HepG2 (cell line): ENCODE results near the gene MYD88. TPM values are rescaled to one million over a fixed set of nuclear protein-coding genes. Genes with fewer than 3 reads are reported as not detected.

Experiments used
- ATAC-seq: fragments of 200-7000 bp; cut with Tn5 transposase; 3 replicates; pipeline ENCODE4 v1.9.1; 2020; ENCODE audit warnings: mild to moderate bottlenecking, moderate library complexity
- BruUV-seq: library from RNA; stranded (reverse); fragments of 400-500 nt; replicated peaks from 2 replicates; lab custom pipeline; 2021; lab: Mats Ljungman, UMichigan
- CTCF ChIA-PET: fragments of 300-600 bp; formaldehyde crosslinking; extraction: SDS; loops from one replicate; lab custom pipeline; 2021; ENCODE audit warnings: low total read pairs, inconsistent platforms, low intra/inter-chr PET ratio; lab: Yijun Ruan, JAX
- POLR2A ChIA-PET: fragments of 350-600 bp; sonication (Branson Sonifier 250); formaldehyde crosslinking; loops from one replicate; lab custom pipeline; 2020; ENCODE audit warnings: antibody characterized with exemption, inconsistent platforms; lab: Yijun Ruan, JAX
- DNase-seq: peaks from one replicate; pipeline ENCODE4 v3.0.0-alpha.2; 2015; ENCODE audit warnings: low spot score
- FAIRE-seq: peaks from 3 replicates; lab custom pipeline; 2011; peaks lifted over from hg19 to GRCh38; lab: Jason Lieb, UNC
- H2AFZ ChIP-seq: one replicate; pipeline ENCODE4 v1.6.1; 2011; ENCODE audit warnings: low read length, inconsistent platforms
- H3K27ac ChIP-seq: fragments of 300-600 bp; 3 replicates; pipeline ENCODE4 v1.8.0; 2011; ENCODE audit warnings: mixed run types, mild to moderate bottlenecking, mixed read lengths, low read length, inconsistent platforms; ENCODE audit not compliant: insufficient read depth; ENCODE audit errors: extremely low read length
- H3K27me3 ChIP-seq, 2 experiments: fragments of 200-600 bp in 1 of 2; 2 replicates in 1 of 2; 3 replicates in 1 of 2; pipeline versions ENCODE4 v1.6.0 to v1.8.0; 2011; ENCODE audit warnings: low read length in 2 of 2, mild to moderate bottlenecking in 2 of 2, moderate library complexity in 2 of 2, inconsistent platforms in 1 of 2; ENCODE audit not compliant: insufficient read depth in 2 of 2, control insufficient read depth in 1 of 2
- H3K36me3 ChIP-seq, 2 experiments: fragments of 200-600 bp in 1 of 2; replicated peaks in 1 of 2; 2 replicates in 1 of 2; 3 replicates in 1 of 2; pipeline versions ENCODE4 v1.5.1 to v1.8.0; 2011; ENCODE audit warnings: low read length in 2 of 2, inconsistent platforms in 1 of 2; ENCODE audit not compliant: insufficient read depth in 2 of 2, control insufficient read depth in 1 of 2
- H3K4me1 ChIP-seq: 2 replicates; pipeline ENCODE4 v1.5.1; 2012; ENCODE audit warnings: low read length, inconsistent platforms; ENCODE audit not compliant: insufficient read depth
- H3K4me2 ChIP-seq: 2 replicates; pipeline ENCODE4 v1.6.0; 2011; ENCODE audit warnings: low read depth, low read length, inconsistent platforms
- H3K4me3 ChIP-seq, 3 experiments: fragments of 200-600 bp in 1 of 3; sonication (generic), shearing (Covaris generic) in 1 of 3; replicated peaks in 1 of 3; 2 replicates each; pipeline ENCODE4 v1.5.1; 2011 to 2016; ENCODE audit warnings: low read length in 3 of 3, inconsistent platforms in 2 of 3, low read depth in 2 of 3, mild to moderate bottlenecking in 2 of 3, control low read depth in 1 of 3, mixed read lengths in 1 of 3; ENCODE audit not compliant: insufficient read depth in 1 of 3
- H3K79me2 ChIP-seq: one replicate; pipeline ENCODE4 v1.6.1; 2011; ENCODE audit warnings: low read length, inconsistent platforms; ENCODE audit not compliant: insufficient read depth
- H3K9ac ChIP-seq: 2 replicates; pipeline ENCODE4 v1.6.0; 2011; ENCODE audit warnings: mild to moderate bottlenecking, low read depth, low read length, inconsistent platforms; ENCODE audit not compliant: insufficient read depth
- H3K9me3 ChIP-seq: 2 replicates; pipeline ENCODE4 v1.5.1; 2012; ENCODE audit warnings: mild to moderate bottlenecking, low read length
- H4K20me1 ChIP-seq: 2 replicates; pipeline ENCODE4 v1.6.0; 2011; ENCODE audit warnings: inconsistent platforms, mild to moderate bottlenecking, low read length, moderate library complexity; ENCODE audit not compliant: insufficient read depth
- AGO2 ChIP-seq: fragments of 200-400 bp; formaldehyde crosslinking; optimal IDR thresholded peaks from 2 replicates; pipeline ENCODE3; 2017; ENCODE audit warnings: mild to moderate bottlenecking, low read depth, low read length, moderate library complexity
- NRL ChIP-seq: sonication (generic); formaldehyde crosslinking; IDR thresholded peaks from 2 replicates; pipeline ENCODE4 v1.5.0; 2020; ENCODE audit warnings: missing genetic modification reagents, mild to moderate bottlenecking, moderate library complexity, borderline replicate concordance
- PAF1 ChIP-seq: IDR thresholded peaks from 2 replicates; pipeline ENCODE4 v1.6.1; 2016; ENCODE audit warnings: missing genetic modification reagents, missing compliant biosample characterization
- POLR2AphosphoS5 ChIP-seq: IDR thresholded peaks from 2 replicates; pipeline ENCODE4 v1.6.1; 2012; ENCODE audit warnings: low read depth, low read length
- POLR2G ChIP-seq: fragments of 200-400 bp; formaldehyde crosslinking; IDR thresholded peaks from 2 replicates; pipeline ENCODE4 v1.6.1; 2018; ENCODE audit warnings: mild to moderate bottlenecking, low read depth, low read length, moderate library complexity
- RBM22 ChIP-seq: fragments of 200-400 bp; formaldehyde crosslinking; optimal IDR thresholded peaks from 2 replicates; pipeline ENCODE3; 2017; ENCODE audit warnings: mild to moderate bottlenecking, low read length, moderate library complexity
- TEAD3 ChIP-seq: optimal IDR thresholded peaks from 2 replicates; pipeline ENCODE3; 2016; ENCODE audit warnings: borderline replicate concordance
- ZBTB38 ChIP-seq: sonication (generic); formaldehyde crosslinking; IDR thresholded peaks from 2 replicates; pipeline ENCODE4 v1.5.1; 2020; ENCODE audit warnings: mild to moderate bottlenecking, missing genetic modification reagents
- ZNF431 ChIP-seq: sonication (generic); formaldehyde crosslinking; IDR thresholded peaks from 2 replicates; pipeline ENCODE4 v1.9.0; 2022; ENCODE audit warnings: missing genetic modification reagents, low read depth, mild to moderate bottlenecking, borderline replicate concordance
- ZNF451 ChIP-seq: sonication (generic); formaldehyde crosslinking; IDR thresholded peaks from 2 replicates; pipeline ENCODE4 v1.5.0; 2020; ENCODE audit warnings: mild to moderate bottlenecking, missing genetic modification reagents
- ZNF496 ChIP-seq: sonication (generic); formaldehyde crosslinking; IDR thresholded peaks from 2 replicates; pipeline ENCODE4 v1.8.1; 2023; ENCODE audit warnings: mild to moderate bottlenecking, moderate library complexity, missing genetic modification reagents; ENCODE audit not compliant: insufficient replicate concordance
- ZNF549 ChIP-seq: sonication (generic); formaldehyde crosslinking; IDR thresholded peaks from 2 replicates; pipeline ENCODE4 v1.5.0; 2020; ENCODE audit warnings: missing genetic modification reagents
- ZNF558 ChIP-seq: sonication (generic); formaldehyde crosslinking; IDR thresholded peaks from 2 replicates; pipeline ENCODE4 v1.9.0; 2022; ENCODE audit warnings: mild to moderate bottlenecking, missing genetic modification reagents, borderline replicate concordance
- ZNF777 ChIP-seq: sonication (generic); formaldehyde crosslinking; IDR thresholded peaks from 2 replicates; pipeline ENCODE4 v1.4.0; 2020; ENCODE audit warnings: missing genetic modification reagents
- WGBS: methylation state at CpG from one replicate; pipeline ENCODE4 v1.1.6; 2017; ENCODE audit warnings: low lambda C conversion rate; 5-methylcytosine and 5-hydroxymethylcytosine counted together
- in situ Hi-C: cut with HindIII; loops from 2 replicates; pipeline ENCODE4 v1.10.0; 2017; ENCODE audit warnings: low pct_unique_long_range_greater_than_20kb; ENCODE audit not compliant: extremely low pct_ligation_motif_present
- intact Hi-C: fragments of 100-400 bp; cut with micrococcal nuclease; formaldehyde crosslinking; loops from one replicate; pipeline ENCODE4 v1.10.0; 2022; ENCODE audit not compliant: unreplicated experiment
- polyA plus RNA-seq, 8 experiments: library from polyadenylated mRNA; depleted of rRNA in 3 of 8; stranded (reverse) in 7 of 8; unstranded in 1 of 8; fragments of >200 nt; fragmentation: Illumina TruSeq in 4 of 8; extraction: Trizol in 4 of 8; gene quantifications; 2 replicates each; pipeline versions ENCODE4 v1.2.1 to v1.2.3, GENCODE V29; 2011 to 2016; ENCODE audit warnings: low read depth in 4 of 8, missing spikeins in 1 of 8, mixed read lengths in 1 of 8; ENCODE audit not compliant: insufficient read depth in 1 of 8
- total RNA-seq, 5 experiments: library from RNA; depleted of rRNA; stranded (reverse); fragments of >200 nt; fragmentation: Illumina TruSeq; extraction: Trizol; gene quantifications; 2 replicates each; pipeline ENCODE4 v1.2.3, GENCODE V29; 2016; ENCODE audit warnings: low read depth in 1 of 5
- TF ChIP-seq, protein P1 (sequence below): sonication (generic); formaldehyde crosslinking; IDR thresholded peaks from 2 replicates; pipeline ENCODE4 v1.9.0; 2022; ENCODE audit warnings: missing genetic modification reagents, mild to moderate bottlenecking, borderline replicate concordance

MYD88 gene
- total and polyA plus RNA-seq, 2 of the 13 experiments (the other 11 are each of a cell fraction or from before 2014, with no cell fraction given), result 7.6 to 32.7 TPM

DNA sequence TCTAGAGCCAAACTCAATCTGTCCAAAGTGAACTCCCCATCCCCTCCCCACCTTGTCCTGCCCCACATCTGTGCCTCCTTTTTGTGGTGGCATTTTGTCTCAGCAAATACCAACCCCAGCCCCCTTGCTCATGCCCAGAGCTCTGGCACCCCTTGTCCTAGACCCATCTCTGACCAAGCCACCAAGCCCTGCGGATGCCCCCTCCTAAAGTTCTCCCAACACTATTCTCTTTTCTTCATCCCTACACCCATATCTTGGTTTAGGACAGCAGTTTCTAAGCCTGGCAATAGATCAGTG is 19.3 kb upstream of the MYD88 start:
- in situ Hi-C loops, result loop anchor here (10.0 kb wide), 1 partner anchor 156 kb away; no protein-coding TSS in a partner anchor
- DNase-seq, result no peak
- Histone ChIP-seq H3K27ac (no peak overlapping the region), H3K9me3 (no peaks in the 10 kb centered on the region), H3K36me3 (peaks cover 16 to 41% of the 10 kb centered on the region in 2 experiments), H3K4me1 (peaks cover 26% of the 10 kb centered on the region), H4K20me1 (peaks cover 24% of the 10 kb centered on the region), H3K9ac (no peak overlapping the region), H3K4me2 (no peak overlapping the region), H3K79me2 (no peaks in the 10 kb centered on the region), H2AFZ (no peak overlapping the region), H3K27me3 (peaks cover 0 to 6% of the 10 kb centered on the region in 2 experiments; a peak in 1 of 5 replicates), H3K4me3 (no peak overlapping the region)
- ATAC-seq, result no peak
- intact Hi-C loops, result no loop called here
- ChIA-PET CTCF (no interaction called here), POLR2A (interaction anchor here (1.8 to 8.0 kb wide), 4 partner anchors 11 to 46 kb away, joined by 5 to 87 read pairs (median 44); partner anchors contain the start of genes ACAA1, MYD88 and OXSR1)
- WGBS, result 100% methylated on average over 1 of the region's 1 CpG
- no TSS peak for BruUV-seq
- TF ChIP-seq ZNF451 (CRISPR knock-in tag) (no peak), ZNF496 (no peak), POLR2G (peak; percentile 29; the same call in 1 of the 2 replicates), ZNF777 (0 out of 2 replicates have a peak, but pooled peaks have one; percentile 2)
- no peak for FAIRE-seq

DNA sequence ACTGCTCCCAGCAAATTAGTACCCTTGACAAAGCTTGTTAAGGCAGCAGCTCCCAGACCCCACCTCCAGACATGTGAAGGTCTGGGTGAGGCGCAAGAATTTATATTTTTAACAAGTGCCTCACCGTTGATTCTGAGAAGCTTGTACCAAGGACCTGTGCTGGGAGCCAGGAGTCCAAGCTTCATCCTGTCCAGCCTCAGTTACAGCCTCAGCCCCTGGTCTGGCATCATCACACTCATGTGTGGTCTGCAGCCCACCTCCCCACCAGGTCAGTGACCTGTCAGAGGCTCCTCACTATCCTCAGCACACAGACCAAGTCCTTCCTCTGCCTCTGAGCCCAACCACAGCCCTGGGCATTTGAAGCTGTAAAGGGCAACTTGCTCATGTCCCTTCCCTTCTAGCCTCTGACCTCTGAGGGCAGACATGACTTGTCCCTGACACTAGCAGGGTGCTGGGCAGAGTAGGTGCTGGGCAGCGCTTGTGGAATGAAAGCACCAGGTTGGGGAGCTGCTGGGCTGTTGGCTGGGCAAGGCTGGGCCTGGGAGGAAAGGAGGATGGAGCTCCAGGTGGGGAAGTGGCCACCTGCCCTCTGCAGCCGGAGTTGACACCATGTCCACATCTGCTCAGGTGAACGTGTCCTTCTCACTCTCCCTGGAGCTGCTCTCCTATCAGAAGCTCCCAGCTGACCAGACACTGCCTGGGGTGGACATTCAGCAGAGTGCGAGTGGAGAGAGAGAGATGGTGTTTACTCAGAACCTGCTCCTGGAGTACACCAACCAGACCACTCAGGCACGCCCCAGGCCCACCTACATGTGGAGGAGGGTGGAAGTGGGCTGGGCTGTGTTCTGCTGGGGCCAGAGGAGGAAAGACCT is 18.4 kb upstream of the MYD88 start:
- ChIA-PET POLR2A (interaction anchor here (1.1 to 8.0 kb wide), 6 partner anchors 11 to 130 kb away, joined by 3 to 87 read pairs (median 5); partner anchors contain the start of genes ACAA1, MYD88 and OXSR1), CTCF (no interaction called here)
- FAIRE-seq (no peak), DNase-seq (no peak), ATAC-seq (no peak)
- Histone ChIP-seq H2AFZ (no peak overlapping the region), H3K4me1 (peaks cover 35% of the 10 kb centered on the region), H3K36me3 (peaks cover 18 to 50% of the 10 kb centered on the region in 2 experiments), H3K9ac (no peak overlapping the region), H3K27ac (no peak overlapping the region), H4K20me1 (peaks cover 33% of the 10 kb centered on the region), H3K9me3 (no peaks in the 10 kb centered on the region), H3K79me2 (no peaks in the 10 kb centered on the region), H3K4me3 (no peak overlapping the region), H3K27me3 (no peaks in the 10 kb centered on the region), H3K4me2 (no peak overlapping the region)
- no TSS peak for BruUV-seq
- intact Hi-C loops, result no loop called here
- 95% methylated on average over 6 of the region's 7 CpGs for WGBS
- in situ Hi-C loops, result loop anchor here (10.0 kb wide), 1 partner anchor 155 kb away; no protein-coding TSS in a partner anchor
- TF ChIP-seq ZNF549 (no peak), AGO2 (peak; percentile 40), PAF1 (CRISPR knock-in tag) (0 out of 2 replicates have a peak, but pooled peaks have one; percentile 89), POLR2G (0 out of 2 replicates have a peak, but pooled peaks have one; percentile 11), ZNF431 (CRISPR knock-in tag) (0 out of 2 replicates have a peak, but pooled peaks have one; percentile 9), ZBTB38 (CRISPR knock-in tag) (no peak), POLR2AphosphoS5 (0 out of 2 replicates have a peak, but pooled peaks have one; percentile 22), RBM22 (peak; percentile 61), ZNF558 (CRISPR knock-in tag) (no peak), NRL (peak; percentile 65; the same call in 1 of the 2 replicates), TEAD3 (no peak)
- TF ChIP-seq, protein P1, sequence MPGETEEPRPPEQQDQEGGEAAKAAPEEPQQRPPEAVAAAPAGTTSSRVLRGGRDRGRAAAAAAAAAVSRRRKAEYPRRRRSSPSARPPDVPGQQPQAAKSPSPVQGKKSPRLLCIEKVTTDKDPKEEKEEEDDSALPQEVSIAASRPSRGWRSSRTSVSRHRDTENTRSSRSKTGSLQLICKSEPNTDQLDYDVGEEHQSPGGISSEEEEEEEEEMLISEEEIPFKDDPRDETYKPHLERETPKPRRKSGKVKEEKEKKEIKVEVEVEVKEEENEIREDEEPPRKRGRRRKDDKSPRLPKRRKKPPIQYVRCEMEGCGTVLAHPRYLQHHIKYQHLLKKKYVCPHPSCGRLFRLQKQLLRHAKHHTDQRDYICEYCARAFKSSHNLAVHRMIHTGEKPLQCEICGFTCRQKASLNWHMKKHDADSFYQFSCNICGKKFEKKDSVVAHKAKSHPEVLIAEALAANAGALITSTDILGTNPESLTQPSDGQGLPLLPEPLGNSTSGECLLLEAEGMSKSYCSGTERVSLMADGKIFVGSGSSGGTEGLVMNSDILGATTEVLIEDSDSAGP, result peak; percentile 15; the same call in 1 of the 2 replicates
